COR-L47 (cell line): Measurements from ENCODE around the gene NLN.
"Not testable (repeated sequence)": the region's sequence is repeated elsewhere in the genome, so short reads cannot be mapped to it uniquely, and the experiment has no call there.

Source experiments
- DNase-seq: peaks from one replicate; lab custom pipeline; 2025; lab: John Stamatoyannopoulos, UW

Gene NLN

GRCh38 chr5:65732046-65732445, 10.0 kb downstream of the NLN start:
- DNase-seq: not testable (repeated sequence)

- not testable (repeated sequence) for DNase-seq
Measured at GRCh38 chr5:65734196-65734775, 12.3 kb downstream of the NLN start.

- DNase-seq: no peak
Measured at GRCh38 chr5:65734921-65735320, 12.9 kb downstream of the NLN start.

GRCh38 chr5:65736011-65736410, 14.0 kb downstream of the NLN start:
- no peak for DNase-seq

- no peak for DNase-seq
Measured at GRCh38 chr5:65737842-65738241, 15.8 kb downstream of the NLN start.

GRCh38 chr5:65738305-65738704, 16.3 kb downstream of the NLN start:
- no peak for DNase-seq

- DNase-seq: no peak
Measured at GRCh38 chr5:65739162-65739561, 17.2 kb downstream of the NLN start.

GRCh38 chr5:65742565-65743231, 20.7 kb downstream of the NLN start:
- DNase-seq: no peak

GRCh38 chr5:65749221-65749844, 27.3 kb downstream of the NLN start:
- DNase-seq: no peak

- no peak for DNase-seq
Measured at GRCh38 chr5:65749956-65750355, 28.0 kb downstream of the NLN start.

GRCh38 chr5:65750938-65751337, 28.9 kb downstream of the NLN start:
- no peak for DNase-seq

- no peak for DNase-seq
Measured at GRCh38 chr5:65753189-65753588, 31.2 kb downstream of the NLN start.

GRCh38 chr5:65758546-65759144, 36.6 kb downstream of the NLN start:
- DNase-seq: no peak

GRCh38 chr5:65760504-65761275, 38.7 kb downstream of the NLN start:
- peak; percentile 18 for DNase-seq

GRCh38 chr5:65762234-65762633, 40.2 kb downstream of the NLN start:
- no peak for DNase-seq

- DNase-seq: no peak
Measured at GRCh38 chr5:65765582-65765981, 43.6 kb downstream of the NLN start.

GRCh38 chr5:65766175-65766574, 44.2 kb downstream of the NLN start:
- no peak for DNase-seq

- DNase-seq: no peak
Measured at GRCh38 chr5:65766781-65767180, 44.8 kb downstream of the NLN start.

- DNase-seq: no peak
Measured at GRCh38 chr5:65767565-65767964, 45.6 kb downstream of the NLN start.

GRCh38 chr5:65768723-65769346, 46.8 kb downstream of the NLN start:
- no peak for DNase-seq

GRCh38 chr5:65769539-65769938, 47.5 kb downstream of the NLN start:
- DNase-seq: no peak

- DNase-seq: no peak
Measured at GRCh38 chr5:65771266-65771665, 49.3 kb downstream of the NLN start.
